OCI-LY3 (cell line): Measurements from ENCODE around the gene CPA4.

Experiments
- H2AFZ ChIP-seq: fragments of 200-600, 300-600 bp; shearing (Covaris generic); 2 replicates; pipeline ENCODE4 v1.6.0; 2014; ENCODE audit warnings: antibody characterized with exemption, low read depth, low read length
- H3K27ac ChIP-seq: fragments of 200-600, 300-600 bp; sonication (generic); 2 replicates; pipeline ENCODE4 v1.5.1; 2014; ENCODE audit warnings: mild to moderate bottlenecking, low read length, moderate library complexity, mixed read lengths
- H3K27me3 ChIP-seq: fragments of 200-600, 300-600 bp; sonication (generic); 2 replicates; pipeline ENCODE4 v1.6.1; 2014; ENCODE audit warnings: low read depth, low read length, mixed read lengths
- H3K36me3 ChIP-seq: fragments of 200-600, 300-600 bp; sonication (generic); replicated peaks from 2 replicates; pipeline ENCODE3; 2014; ENCODE audit warnings: low read depth, low read length, mixed read lengths
- H3K4me1 ChIP-seq: fragments of 300-600, 200-600 bp; sonication (generic); 2 replicates; pipeline ENCODE4 v1.6.1; 2014; ENCODE audit warnings: low read length, mixed read lengths
- H3K4me2 ChIP-seq: fragments of 200-600, 300-600 bp; sonication (generic); 2 replicates; pipeline ENCODE4 v1.6.1; 2014; ENCODE audit warnings: low read length, mixed read lengths
- H3K4me3 ChIP-seq: fragments of 300-600, 200-600 bp; sonication (generic); 2 replicates; pipeline ENCODE4 v1.5.1; 2014; ENCODE audit warnings: antibody characterized with exemption, mild to moderate bottlenecking, low read length, moderate library complexity
- H3K79me2 ChIP-seq: fragments of 300-600, 200-600 bp; shearing (Covaris generic); 2 replicates; pipeline ENCODE4 v1.6.1; 2014; ENCODE audit warnings: mild to moderate bottlenecking, low read length, mixed read lengths
- H3K9ac ChIP-seq: fragments of 300-600, 200-600 bp; shearing (Covaris generic); 2 replicates; pipeline ENCODE4 v1.6.0; 2014; ENCODE audit warnings: mild to moderate bottlenecking, low read length, moderate library complexity
- H3K9me3 ChIP-seq: fragments of 200-600, 300-600 bp; shearing (Covaris generic); 2 replicates; pipeline ENCODE4 v1.6.1; 2014; ENCODE audit warnings: low read length, mixed read lengths; ENCODE audit not compliant: insufficient read depth
- H4K20me1 ChIP-seq: fragments of 200-600, 300-600 bp; sonication (generic); 2 replicates; pipeline ENCODE4 v1.6.1; 2016; ENCODE audit warnings: low read length, mixed read lengths; ENCODE audit not compliant: insufficient read depth
- CTCF ChIP-seq: fragments of 200-600, 300-600 bp; sonication (generic); IDR thresholded peaks from 2 replicates; pipeline ENCODE4 v1.5.1; 2014; ENCODE audit warnings: antibody characterized with exemption, low read length, low read depth
- EZH2phosphoT487 ChIP-seq: fragments of 200-600 bp; shearing (Covaris generic); IDR thresholded peaks from 2 replicates; pipeline ENCODE4 v1.6.1; 2018; ENCODE audit warnings: antibody characterized with exemption, mixed run types, low read depth

The CPA4 gene

GRCh38 chr7:130367836-130368746 is 75.1 kb downstream of the CPA4 start:
- no peak overlapping the region for H3K4me3 ChIP-seq
- H3K79me2 ChIP-seq: no peaks in the 10 kb centered on the region
- H3K4me1 ChIP-seq: peaks cover 3% of the 10 kb centered on the region; the same call in 1 of the 2 replicates
- peaks cover 6% of the 10 kb centered on the region; the same call in 1 of the 2 replicates for H3K9me3 ChIP-seq
- no peaks in the 10 kb centered on the region for H4K20me1 ChIP-seq
- no peak for TF ChIP-seq CTCF
- no peak overlapping the region for H3K4me2 ChIP-seq
- H3K9ac ChIP-seq: no peak overlapping the region
- no peaks in the 10 kb centered on the region for H3K36me3 ChIP-seq
- no peaks in the 10 kb centered on the region for H3K27me3 ChIP-seq
- H3K27ac ChIP-seq: no peak overlapping the region
- no peak overlapping the region for H2AFZ ChIP-seq

- H3K9ac ChIP-seq: no peak overlapping the region
- peaks cover 6% of the 10 kb centered on the region; the same call in 1 of the 2 replicates for H3K9me3 ChIP-seq
- H3K4me2 ChIP-seq: no peak overlapping the region
- H3K27ac ChIP-seq: no peak overlapping the region
- TF ChIP-seq EZH2phosphoT487 (no peak), CTCF (no peak)
- no peaks in the 10 kb centered on the region for H4K20me1 ChIP-seq
- H3K79me2 ChIP-seq: no peaks in the 10 kb centered on the region
- H3K4me1 ChIP-seq: peaks cover 3% of the 10 kb centered on the region; the same call in 1 of the 2 replicates
- no peak overlapping the region for H3K4me3 ChIP-seq
- H3K27me3 ChIP-seq: no peaks in the 10 kb centered on the region
- H2AFZ ChIP-seq: no peak overlapping the region
- no peaks in the 10 kb centered on the region for H3K36me3 ChIP-seq
Measured at GRCh38 chr7:130369110-130369711, 76.2 kb downstream of the CPA4 start.

GRCh38 chr7:130369831-130370550 is 77.0 kb downstream of the CPA4 start:
- Histone ChIP-seq H3K4me2 (no peak overlapping the region), H3K4me3 (no peak overlapping the region), H3K79me2 (no peaks in the 10 kb centered on the region), H3K4me1 (peaks cover 3% of the 10 kb centered on the region; the same call in 1 of the 2 replicates), H3K27me3 (no peaks in the 10 kb centered on the region), H4K20me1 (no peaks in the 10 kb centered on the region), H3K9ac (no peak overlapping the region), H3K36me3 (no peaks in the 10 kb centered on the region), H2AFZ (no peak overlapping the region), H3K9me3 (peaks cover 3% of the 10 kb centered on the region; the same call in 1 of the 2 replicates), H3K27ac (no peak overlapping the region)
- TF ChIP-seq EZH2phosphoT487 (no peak), CTCF (no peak)

GRCh38 chr7:130371046-130371445 is 78.1 kb downstream of the CPA4 start:
- no peak overlapping the region for H3K4me3 ChIP-seq
- no peak overlapping the region for H3K27ac ChIP-seq
- no peaks in the 10 kb centered on the region for H4K20me1 ChIP-seq
- no peaks in the 10 kb centered on the region for H3K27me3 ChIP-seq
- H3K4me1 ChIP-seq: no peaks in the 10 kb centered on the region
- H3K9ac ChIP-seq: no peak overlapping the region
- no peak overlapping the region for H2AFZ ChIP-seq
- H3K4me2 ChIP-seq: no peak overlapping the region
- 0 out of 2 replicates have a peak, but pooled peaks cover under 1% of the 10 kb centered on the region for H3K9me3 ChIP-seq
- no peaks in the 10 kb centered on the region for H3K79me2 ChIP-seq
- no peak for TF ChIP-seq EZH2phosphoT487
- no peak for TF ChIP-seq CTCF
- no peaks in the 10 kb centered on the region for H3K36me3 ChIP-seq
